ENCODE results near the gene ODAPH.

The ODAPH gene

DNA sequence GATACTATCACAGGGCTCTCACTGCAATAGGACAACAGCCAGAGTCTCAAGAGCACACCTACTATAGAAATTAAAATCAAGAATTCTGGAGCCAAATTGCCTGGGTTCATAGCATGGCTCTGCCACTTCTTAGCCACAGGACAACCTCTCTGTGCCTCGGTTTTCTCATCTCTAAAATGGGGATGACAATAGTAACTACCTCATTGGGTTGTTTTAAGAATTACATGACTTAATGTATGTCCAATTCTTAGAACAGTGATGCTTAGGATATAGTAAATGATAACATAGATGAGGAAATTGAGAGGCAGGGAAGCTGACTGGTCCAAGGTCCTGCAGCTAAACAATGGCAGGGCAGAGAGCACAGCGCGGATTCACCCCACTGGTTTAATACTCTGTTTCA lies 11.0 kb upstream of the ODAPH start:
- DNase-seq (ENCODE audit: low spot score), result no peak

DNA sequence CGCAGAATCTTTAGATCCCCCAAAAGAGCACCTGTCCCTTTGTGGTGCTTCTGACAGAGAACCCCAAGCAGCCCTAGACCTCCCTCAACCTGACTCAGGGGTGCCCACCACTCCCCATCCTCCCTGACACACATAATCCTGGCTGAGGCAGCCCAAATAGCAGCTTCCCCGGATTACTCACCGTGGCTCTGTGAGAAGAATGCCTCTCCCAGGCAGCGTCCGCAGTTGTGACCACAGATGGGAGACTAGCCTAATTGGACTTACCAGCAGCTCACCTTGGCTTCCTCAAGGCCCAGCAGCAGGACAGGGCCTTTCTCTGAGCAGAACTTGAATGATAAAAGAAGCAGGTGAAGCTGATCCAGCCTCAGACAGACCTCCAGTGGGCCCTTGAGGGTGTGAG lies 10.3 kb upstream of the ODAPH start:
- no peak for DNase-seq (ENCODE audit: low spot score)

DNA sequence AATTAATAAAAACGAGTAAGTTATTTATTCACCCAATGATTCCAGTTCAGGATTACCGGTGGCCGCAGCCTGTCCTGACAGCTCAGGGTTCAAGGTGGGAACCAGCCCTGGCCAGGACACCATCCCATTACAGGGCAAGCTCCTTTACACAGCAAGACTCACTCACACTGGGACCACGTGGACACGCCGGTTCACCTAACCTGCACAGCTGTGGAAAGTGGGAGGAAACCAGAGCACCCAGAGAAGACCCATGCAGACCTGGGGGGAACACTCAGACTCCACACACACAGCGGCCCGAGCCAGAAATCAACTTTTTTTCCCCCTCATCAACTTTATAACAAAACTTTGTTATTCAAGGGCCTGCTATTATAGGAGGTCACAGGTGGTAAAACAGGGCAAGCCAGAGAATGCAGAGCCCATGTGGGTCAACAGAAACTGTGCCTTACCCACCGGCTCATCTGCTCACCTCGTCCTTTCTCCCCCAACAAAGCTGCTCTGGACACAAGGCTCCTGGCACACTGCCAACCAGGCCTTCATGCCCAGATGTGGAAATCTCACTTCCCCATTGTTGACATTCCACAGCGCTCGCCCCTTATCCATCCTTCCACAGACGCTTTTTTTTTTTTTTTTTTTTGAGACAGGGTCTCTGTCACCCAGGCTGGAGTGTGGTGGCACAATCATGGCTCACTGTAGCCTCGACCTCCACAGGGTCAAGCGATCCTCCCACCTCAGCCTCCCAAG lies 8.0 kb upstream of the ODAPH start:
- DNase-seq (ENCODE audit: low spot score), result no peak

- DNase-seq (ENCODE audit: low spot score), result no peak
Measured at GRCh38 chr4:75549019-75549418, 6.8 kb upstream of the ODAPH start.

DNA sequence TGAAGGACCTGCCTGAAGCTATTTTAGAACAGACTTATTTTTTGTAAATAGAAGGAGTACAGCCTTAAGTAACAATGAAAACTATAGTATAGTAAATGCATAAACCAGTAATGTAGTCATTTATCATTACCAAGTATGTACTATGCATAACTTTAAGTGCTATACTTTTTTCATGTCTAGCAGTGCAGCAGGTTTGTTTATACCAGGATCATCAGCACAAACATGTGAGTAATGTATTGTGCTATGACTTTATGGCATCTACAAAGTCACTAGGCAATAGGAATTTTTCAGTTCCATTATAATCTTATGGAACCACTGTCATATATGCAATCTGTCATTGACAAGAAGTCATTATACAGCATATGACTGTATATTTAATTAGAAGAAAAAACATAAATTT lies 3.4 kb upstream of the ODAPH start:
- DNase-seq (ENCODE audit: low spot score), result no peak

DNA sequence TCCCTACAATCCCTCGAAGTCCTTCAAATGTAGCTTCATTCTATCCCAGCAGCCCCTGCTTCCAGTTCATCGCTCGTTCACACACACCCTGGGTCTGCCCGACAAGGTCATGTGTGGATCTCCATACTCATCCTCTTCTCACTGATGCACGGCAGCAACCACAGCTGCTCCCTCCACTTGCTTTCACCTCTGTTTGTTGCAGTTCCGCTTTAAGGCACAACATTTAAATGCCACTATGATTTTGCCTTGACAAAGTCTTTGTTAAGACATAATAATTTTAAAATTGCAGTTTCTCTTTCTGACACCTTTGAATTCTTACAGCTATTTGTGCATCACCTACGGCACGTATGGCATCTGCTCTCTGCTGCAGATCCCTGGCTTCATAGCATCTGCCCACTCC lies 1.8 kb downstream of the ODAPH start:
- DNase-seq (ENCODE audit: low spot score), result no peak

DNA sequence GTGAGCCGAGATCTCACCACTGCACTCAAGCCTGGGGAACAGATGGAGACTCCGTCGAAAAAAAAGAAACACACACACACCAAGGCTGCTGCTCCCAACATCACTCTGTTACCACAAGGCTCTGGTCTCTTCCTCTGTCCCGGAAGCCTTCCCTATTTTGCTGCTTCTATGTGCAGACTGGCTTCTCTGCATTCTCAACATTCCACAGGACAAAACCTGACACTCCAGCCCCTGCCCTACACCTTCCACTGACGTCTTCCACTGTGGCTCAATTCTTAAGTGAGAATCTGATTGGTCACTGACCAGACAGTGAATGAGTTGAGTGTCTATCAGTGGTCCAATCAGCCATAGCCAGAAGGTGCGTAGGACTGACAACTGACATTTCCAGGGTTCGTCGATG lies 5.9 kb downstream of the ODAPH start:
- DNase-seq (ENCODE audit: low spot score), result no peak

DNA sequence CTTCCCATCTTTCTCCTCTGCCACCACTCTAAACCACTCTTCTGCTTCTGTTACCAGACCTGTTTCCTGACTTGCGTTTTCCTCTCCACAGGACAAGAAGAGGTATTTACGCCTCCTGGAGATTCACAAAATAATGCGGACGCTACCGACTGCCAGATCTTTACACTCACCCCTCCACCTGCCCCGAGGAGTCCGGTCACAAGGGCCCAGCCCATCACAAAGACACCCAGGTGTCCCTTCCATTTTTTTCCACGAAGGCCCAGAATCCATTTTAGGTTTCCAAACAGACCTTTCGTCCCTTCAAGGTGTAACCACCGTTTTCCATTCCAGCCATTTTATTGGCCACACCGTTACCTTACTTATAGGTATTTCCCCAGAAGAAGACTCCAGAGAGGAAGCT lies 8.2 kb downstream of the ODAPH start:
- no peak for DNase-seq (ENCODE audit: low spot score)

- no peak for DNase-seq (ENCODE audit: low spot score)
Measured at GRCh38 chr4:75565481-75565880, 9.6 kb downstream of the ODAPH start.

DNA sequence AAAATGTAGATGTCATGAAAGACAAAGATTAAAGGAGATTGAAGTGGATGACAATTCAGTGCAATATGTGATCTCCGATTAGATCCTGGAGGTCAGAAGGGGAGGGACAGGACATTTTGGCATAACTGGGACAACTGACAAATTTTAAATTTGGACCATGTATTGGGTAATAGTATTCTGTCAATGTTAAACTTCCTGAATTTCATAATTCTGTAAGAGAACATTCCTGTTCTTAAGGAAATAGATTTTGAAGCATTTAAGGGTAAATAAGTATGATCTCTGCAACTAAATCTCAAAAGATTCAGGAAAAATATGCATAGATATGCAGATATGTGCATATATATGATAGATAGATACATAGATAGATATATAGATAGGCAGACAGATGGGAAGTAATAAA lies 11.0 kb downstream of the ODAPH start:
- no peak for DNase-seq (ENCODE audit: low spot score)

DNA sequence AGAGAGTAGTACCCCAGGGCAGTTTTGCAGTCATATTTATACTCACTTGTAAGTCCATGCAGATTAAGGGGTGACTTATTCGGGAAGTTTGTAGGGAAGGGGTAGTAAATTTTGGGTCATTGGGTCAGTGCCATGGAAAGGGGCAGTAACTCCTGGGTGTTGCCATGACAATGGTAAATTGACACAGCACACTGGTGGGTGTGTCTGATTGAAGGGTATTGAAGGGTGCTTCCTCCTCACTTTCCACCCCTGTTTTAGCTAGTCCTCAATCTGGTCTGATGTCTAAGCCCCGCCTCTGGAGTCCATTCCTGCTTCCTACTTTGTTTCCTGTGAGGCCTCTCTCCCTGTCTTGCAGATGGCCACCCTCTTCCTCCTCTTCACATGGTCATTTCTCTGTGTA lies 11.9 kb downstream of the ODAPH start:
- DNase-seq (ENCODE audit: low spot score), result no peak

- no peak for DNase-seq (ENCODE audit: low spot score)
Measured at GRCh38 chr4:75584067-75584466, 28.2 kb downstream of the ODAPH start.

DNA sequence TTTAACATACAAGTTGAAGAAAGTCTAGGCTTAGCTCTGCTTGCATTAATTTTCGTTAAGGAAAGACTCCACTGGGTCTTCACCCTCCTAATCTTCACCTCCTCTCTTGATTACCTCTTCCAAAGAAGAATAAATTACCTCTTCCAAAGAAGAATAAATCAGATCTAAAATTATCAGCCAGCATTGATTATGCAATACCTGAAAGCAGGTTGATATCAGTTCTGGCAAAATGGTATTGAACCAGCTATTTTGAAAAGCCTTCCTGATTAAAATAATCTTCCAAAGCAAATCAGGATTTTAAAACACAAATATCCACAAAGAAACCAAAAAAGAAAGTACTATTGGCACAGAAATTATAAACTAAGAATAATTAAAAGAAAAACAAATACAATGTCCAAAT lies 37.5 kb downstream of the ODAPH start:
- DNase-seq (ENCODE audit: low spot score), result no peak

- no peak for DNase-seq (ENCODE audit: low spot score)
Measured at GRCh38 chr4:75596061-75596460, 40.2 kb downstream of the ODAPH start.

DNA sequence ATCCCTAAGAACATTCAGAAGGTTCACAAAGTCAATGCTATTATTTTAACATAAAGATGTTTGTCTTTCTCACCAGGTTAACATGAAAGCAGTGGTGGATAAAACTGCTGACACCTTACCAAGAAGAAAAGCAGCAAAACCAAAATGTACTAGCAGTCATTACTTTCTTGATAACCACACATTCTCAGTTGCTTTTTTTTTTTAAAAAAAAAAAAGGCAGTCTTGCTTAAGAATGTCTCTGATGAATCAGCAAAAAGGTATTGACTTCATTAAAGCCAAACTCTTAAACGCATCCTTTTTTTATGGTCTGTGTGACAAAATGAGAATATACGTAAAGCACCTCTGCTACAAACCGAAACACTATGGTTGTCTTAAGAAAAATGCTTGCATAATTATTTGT lies 42.5 kb downstream of the ODAPH start:
- no peak for DNase-seq (ENCODE audit: low spot score)

GRCh38 chr4:75599647-75600046 lies 43.8 kb downstream of the ODAPH start:
- DNase-seq (ENCODE audit: low spot score), result no peak

DNA sequence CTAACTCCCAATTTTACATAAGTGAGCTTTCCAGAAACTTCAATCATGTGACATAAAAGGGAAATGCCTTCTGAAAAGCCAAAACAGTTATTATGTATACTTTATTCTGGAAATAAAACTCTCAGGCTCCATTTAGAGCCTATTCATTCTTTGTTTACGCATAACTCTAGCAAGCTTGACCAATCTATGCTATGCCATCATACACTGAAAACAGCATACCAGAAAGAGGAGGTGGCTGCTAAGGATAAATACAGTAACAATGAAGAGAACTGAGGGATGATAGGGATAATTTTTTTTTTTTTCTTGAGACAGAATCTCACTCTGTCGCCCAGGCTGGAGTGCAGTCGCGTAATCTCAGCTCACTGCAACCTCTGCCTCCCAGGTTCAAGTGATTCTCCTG lies 50.1 kb downstream of the ODAPH start:
- DNase-seq (ENCODE audit: low spot score), result no peak

- DNase-seq (ENCODE audit: low spot score), result peak; percentile 85
Measured at GRCh38 chr4:75612306-75612705, 56.4 kb downstream of the ODAPH start.

Data from pons (tissue), 1 donor.